ENCODE results near the gene FREM1.

- no peak for TF ChIP-seq EP300 (IDR thresholded peaks at IDR 0.05; ENCODE audit: low read depth)
- TF ChIP-seq POLR2A (IDR thresholded peaks at IDR 0.05), result no peak
- TF ChIP-seq CTCF (IDR thresholded peaks at IDR 0.05), result no peak
- no peak for TF ChIP-seq POLR2AphosphoS5 (IDR thresholded peaks at IDR 0.05)
Measured at GRCh38 chr9:14741369-14741768, 168.9 kb downstream of the FREM1 start.
